Gastrocnemius medialis (tissue), 4 donors: Measurements from ENCODE around the gene LHPP.

Experiments used
- POLR2A ChIP-seq, 2 donors: fragments of 450-650 bp; IDR thresholded peaks; one replicate each; pipeline ENCODE4 v1.6.1; 2017; ENCODE audit warnings: antibody characterized with exemption in 2 of 2, mild to moderate bottlenecking in 2 of 2, moderate library complexity in 2 of 2
- TF ChIP-seq, protein P1 (sequence below), 5 experiments: fragments of 450-650 bp in 3 of 5; fragments of 200-600 bp in 2 of 5; sonication (generic) in 2 of 5; IDR thresholded peaks in 4 of 5; conservative IDR thresholded peaks in 1 of 5; 1 replicate in 4 of 5; 2 replicates in 1 of 5; pipeline ENCODE4 v1.5.1; 2016 to 2019; ENCODE audit warnings: antibody characterized with exemption in 5 of 5, mild to moderate bottlenecking in 3 of 5, moderate library complexity in 3 of 5

DNA sequence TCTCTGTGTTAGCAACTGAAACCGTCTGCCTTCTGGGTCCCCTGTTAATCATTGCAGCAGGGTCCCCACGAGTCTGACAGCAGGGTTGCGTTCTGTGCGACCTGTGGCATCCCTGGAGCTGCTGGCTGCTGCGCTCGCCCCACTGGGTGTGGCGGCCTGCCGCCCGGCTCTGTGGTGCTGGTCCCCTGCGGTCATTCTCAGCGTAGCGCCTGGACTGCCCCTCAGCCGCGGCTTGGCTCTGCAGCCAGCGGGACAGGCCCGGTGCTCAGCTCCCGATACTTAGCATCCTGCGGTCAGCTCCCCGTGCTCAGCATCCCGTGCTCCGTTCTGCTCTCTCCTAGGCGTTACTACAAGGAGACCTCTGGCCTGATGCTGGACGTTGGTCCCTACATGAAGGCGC, 35.0 kb downstream of the LHPP start:
- TF ChIP-seq, protein P1, sequence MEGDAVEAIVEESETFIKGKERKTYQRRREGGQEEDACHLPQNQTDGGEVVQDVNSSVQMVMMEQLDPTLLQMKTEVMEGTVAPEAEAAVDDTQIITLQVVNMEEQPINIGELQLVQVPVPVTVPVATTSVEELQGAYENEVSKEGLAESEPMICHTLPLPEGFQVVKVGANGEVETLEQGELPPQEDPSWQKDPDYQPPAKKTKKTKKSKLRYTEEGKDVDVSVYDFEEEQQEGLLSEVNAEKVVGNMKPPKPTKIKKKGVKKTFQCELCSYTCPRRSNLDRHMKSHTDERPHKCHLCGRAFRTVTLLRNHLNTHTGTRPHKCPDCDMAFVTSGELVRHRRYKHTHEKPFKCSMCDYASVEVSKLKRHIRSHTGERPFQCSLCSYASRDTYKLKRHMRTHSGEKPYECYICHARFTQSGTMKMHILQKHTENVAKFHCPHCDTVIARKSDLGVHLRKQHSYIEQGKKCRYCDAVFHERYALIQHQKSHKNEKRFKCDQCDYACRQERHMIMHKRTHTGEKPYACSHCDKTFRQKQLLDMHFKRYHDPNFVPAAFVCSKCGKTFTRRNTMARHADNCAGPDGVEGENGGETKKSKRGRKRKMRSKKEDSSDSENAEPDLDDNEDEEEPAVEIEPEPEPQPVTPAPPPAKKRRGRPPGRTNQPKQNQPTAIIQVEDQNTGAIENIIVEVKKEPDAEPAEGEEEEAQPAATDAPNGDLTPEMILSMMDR (IDR thresholded peaks at IDR 0.05 in 4 of 5, conservative IDR thresholded peaks at IDR 0.05 in 1 of 5): no peak
- TF ChIP-seq POLR2A (IDR thresholded peaks at IDR 0.05): no peak
